IMR-90 (cell line): ENCODE results near the gene TMEM204.

Experiments
- BHLHE40 ChIP-seq: fragments of 150-350 bp; IDR thresholded peaks from 2 replicates; pipeline ENCODE4 v1.6.1; 2016; ENCODE audit warnings: mild to moderate bottlenecking, low read depth, low read length
- CTCF ChIP-seq: conservative IDR thresholded peaks from 2 replicates; pipeline ENCODE4 v1.5.1; 2012; ENCODE audit warnings: mild to moderate bottlenecking, low read depth, low read length, improper control_type of control experiment
- MAZ ChIP-seq: IDR thresholded peaks from 2 replicates; pipeline ENCODE4 v1.6.1; 2012; ENCODE audit warnings: low read depth, mild to moderate bottlenecking, low read length, improper control_type of control experiment, moderate library complexity, borderline replicate concordance

DNA sequence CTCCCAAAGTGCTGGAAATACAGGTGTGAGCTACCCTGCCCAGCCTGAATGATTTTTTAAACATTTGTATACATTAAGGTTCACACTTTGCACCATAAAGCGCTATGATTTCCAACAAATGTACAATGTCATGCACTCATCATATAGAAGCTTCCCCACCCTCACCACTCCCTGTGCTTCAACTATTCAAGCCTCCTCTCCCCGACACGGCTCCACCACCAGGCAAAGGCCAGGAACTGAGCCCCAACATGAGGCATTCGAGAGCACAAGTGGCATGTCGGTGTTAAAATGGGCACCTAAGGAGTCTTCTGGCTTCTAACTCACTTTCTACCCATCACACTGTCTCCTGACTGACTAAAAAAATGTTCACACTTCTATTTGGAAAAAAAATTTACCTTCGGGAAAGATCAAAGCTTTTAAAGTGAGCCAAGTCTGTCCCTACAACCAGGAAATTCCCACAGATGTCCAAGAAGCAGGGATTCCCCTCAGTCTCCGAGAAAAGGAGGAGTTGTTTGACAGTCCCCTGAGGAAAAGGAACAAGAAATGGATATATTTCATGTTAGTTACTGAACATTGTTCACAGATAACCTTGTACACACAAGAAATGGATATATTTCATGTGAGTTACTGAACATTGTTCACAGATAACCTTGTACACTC lies 37.7 kb downstream of the TMEM204 start:
- TF ChIP-seq MAZ, result no peak
- TF ChIP-seq CTCF, result no peak
- TF ChIP-seq BHLHE40, result no peak
